Neutrophil (primary cell): Measurements from ENCODE around the gene DRAP1.

Experiments
- H3K27ac ChIP-seq: fragments of 200-600 bp; sonication (generic); 2 replicates; pipeline ENCODE4 v1.5.1; 2016; ENCODE audit warnings: mild to moderate bottlenecking, moderate library complexity
- H3K27me3 ChIP-seq: fragments of 200-600 bp; sonication (generic); 2 replicates; pipeline ENCODE4 v1.6.0; 2016; ENCODE audit warnings: mild to moderate bottlenecking
- H3K36me3 ChIP-seq: fragments of 200-600 bp; sonication (generic); 2 replicates; pipeline ENCODE4 v1.5.1; 2017
- H3K4me1 ChIP-seq, 2 experiments: fragments of 200-600 bp in 1 of 2; sonication (generic) in 1 of 2; 1 replicate in 1 of 2; 2 replicates in 1 of 2; pipeline versions ENCODE4 v1.5.1 to v1.6.1; 2013 to 2016; ENCODE audit warnings: low read depth in 1 of 2, low read length in 1 of 2, mild to moderate bottlenecking in 1 of 2, moderate library complexity in 1 of 2; ENCODE audit not compliant: control insufficient read depth in 1 of 2, insufficient read depth in 1 of 2
- H3K4me3 ChIP-seq, 2 experiments: fragments of 200-600 bp in 1 of 2; sonication (generic) in 1 of 2; 1 replicate in 1 of 2; 2 replicates in 1 of 2; pipeline ENCODE4 v1.5.1; 2013 to 2016; ENCODE audit warnings: low read depth in 1 of 2, low read length in 1 of 2, mild to moderate bottlenecking in 1 of 2, moderate library complexity in 1 of 2
- H3K9me3 ChIP-seq: fragments of 200-600 bp; sonication (generic); 2 replicates; pipeline ENCODE4 v1.5.1; 2016
- CTCF ChIP-seq: fragments of 200-600 bp; sonication (generic); IDR thresholded peaks from 2 replicates; pipeline ENCODE4 v1.5.1; 2016; ENCODE audit warnings: antibody characterized with exemption

The DRAP1 gene

GRCh38 chr11:65967329-65967934, 48.2 kb downstream of the DRAP1 start:
- TF ChIP-seq CTCF: no peak
- peaks cover 49% of the 10 kb centered on the region for H3K36me3 ChIP-seq
- H3K27me3 ChIP-seq: no peaks in the 10 kb centered on the region
- no peak overlapping the region for H3K4me3 ChIP-seq
- H3K27ac ChIP-seq: no peak overlapping the region
- no peaks in the 10 kb centered on the region for H3K9me3 ChIP-seq
- peaks cover 37 to 45% of the 10 kb centered on the region in 2 experiments for H3K4me1 ChIP-seq

GRCh38 chr11:65968600-65969482, 49.6 kb downstream of the DRAP1 start:
- H3K9me3 ChIP-seq: no peaks in the 10 kb centered on the region
- no peak for TF ChIP-seq CTCF
- peaks cover 54% of the 10 kb centered on the region for H3K36me3 ChIP-seq
- H3K27me3 ChIP-seq: no peaks in the 10 kb centered on the region
- peak overlapping the region; percentile 28 to 47 for H3K4me3 ChIP-seq
- peaks cover 26 to 31% of the 10 kb centered on the region in 2 experiments for H3K4me1 ChIP-seq
- H3K27ac ChIP-seq: peak overlapping the region; percentile 80
